Retina (tissue), 1 donor: ENCODE data around the gene DCUN1D2.
"Not testable (repeated sequence)": the region's sequence is repeated elsewhere in the genome, so short reads cannot be mapped to it uniquely, and the experiment has no call there.

Experiments
- DNase-seq: peaks from one replicate; pipeline ENCODE4 v3.0.0-alpha.2; 2016

The DCUN1D2 gene

GRCh38 chr13:113489549-113490495, 689 bp downstream of the DCUN1D2 start:
- DNase-seq: peak; percentile 78

GRCh38 chr13:113489171-113489548, 1.4 kb downstream of the DCUN1D2 start:
- no peak for DNase-seq

- DNase-seq: no peak
Observed at GRCh38 chr13:113488283-113488682, 2.2 kb downstream of the DCUN1D2 start.

GRCh38 chr13:113486698-113487097, 3.8 kb downstream of the DCUN1D2 start:
- DNase-seq: no peak

GRCh38 chr13:113485545-113485944, 5.0 kb downstream of the DCUN1D2 start:
- DNase-seq: no peak

- peak; percentile 78 for DNase-seq
Observed at GRCh38 chr13:113483504-113484293, 6.8 kb downstream of the DCUN1D2 start.

GRCh38 chr13:113483081-113483480, 7.4 kb downstream of the DCUN1D2 start:
- DNase-seq: peak; percentile 75

- DNase-seq: no peak
Observed at GRCh38 chr13:113479179-113479578, 11.3 kb downstream of the DCUN1D2 start.

- no peak for DNase-seq
Observed at GRCh38 chr13:113477724-113478123, 12.8 kb downstream of the DCUN1D2 start.

GRCh38 chr13:113476811-113477210, 13.7 kb downstream of the DCUN1D2 start:
- DNase-seq: peak; percentile 26

GRCh38 chr13:113475911-113476310, 14.6 kb downstream of the DCUN1D2 start:
- DNase-seq: no peak

- no peak for DNase-seq
Observed at GRCh38 chr13:113475280-113475679, 15.2 kb downstream of the DCUN1D2 start.

GRCh38 chr13:113474179-113474578, 16.3 kb downstream of the DCUN1D2 start:
- DNase-seq: no peak

- no peak for DNase-seq
Observed at GRCh38 chr13:113472355-113473025, 18.0 kb downstream of the DCUN1D2 start.

GRCh38 chr13:113471844-113472243, 18.7 kb downstream of the DCUN1D2 start:
- no peak for DNase-seq

- DNase-seq: not testable (repeated sequence)
Observed at GRCh38 chr13:113470635-113471163, 19.8 kb downstream of the DCUN1D2 start.

GRCh38 chr13:113470073-113470472, 20.4 kb downstream of the DCUN1D2 start:
- peak; percentile 22 for DNase-seq

GRCh38 chr13:113469582-113469981, 20.9 kb downstream of the DCUN1D2 start:
- DNase-seq: no peak

- peak; percentile 76 for DNase-seq
Observed at GRCh38 chr13:113468472-113469201, 21.9 kb downstream of the DCUN1D2 start.

GRCh38 chr13:113468029-113468428, 22.5 kb downstream of the DCUN1D2 start:
- no peak for DNase-seq

GRCh38 chr13:113466383-113466782, 24.1 kb downstream of the DCUN1D2 start:
- DNase-seq: no peak

GRCh38 chr13:113465300-113465699, 25.2 kb downstream of the DCUN1D2 start:
- no peak for DNase-seq
